K562 (cell line): Measurements from ENCODE around the gene VPS35L. TPM values are rescaled to one million over a fixed set of nuclear protein-coding genes. Genes with fewer than 3 reads are reported as not detected.
A peak's percentile ranks its signal among the peaks of the same experiment; 100 is the strongest.

Source experiments
- PCBP2 ChIP-seq: fragments of 200-400 bp; formaldehyde crosslinking; IDR thresholded peaks from 2 replicates; pipeline ENCODE4 v1.6.1; 2018; ENCODE audit warnings: low read length, low read depth, mild to moderate bottlenecking, moderate library complexity; ENCODE audit not compliant: poor library complexity, severe bottlenecking
- polyA plus RNA-seq, 8 experiments: library from polyadenylated mRNA; depleted of rRNA in 4 of 8; stranded (reverse) in 5 of 8; unstranded in 3 of 8; fragments of >200 nt; fragmentation: Nextera tagmentation in 2 of 8; fragmentation: Illumina TruSeq in 1 of 8; extraction: Ambion mirVana in 2 of 8; extraction: Trizol in 1 of 8; gene quantifications; 2 replicates each; pipeline versions ENCODE4 v1.2.1 to v1.2.3, GENCODE V29; 2011 to 2014; ENCODE audit warnings: inconsistent platforms in 1 of 8, missing spikeins in 1 of 8
- total RNA-seq, 7 experiments: library from RNA; depleted of rRNA in 6 of 7; stranded (reverse); fragments of >200 nt in 6 of 7; fragmentation: Illumina TruSeq in 2 of 7; extraction: Trizol in 2 of 7; gene quantifications; 2 replicates each; pipeline versions ENCODE4 v1.2.1 to v1.2.3, GENCODE V29; 2011 to 2021; ENCODE audit warnings: low replicate concordance in 1 of 7
- TF ChIP-seq, protein P1 (sequence below): sonication (generic); formaldehyde crosslinking; IDR thresholded peaks from 2 replicates; pipeline ENCODE4 v1.8.1; 2023; ENCODE audit warnings: mild to moderate bottlenecking, missing genetic modification reagents
- TF ChIP-seq, protein P2 (sequence below), 2 experiments: fragments of 450-650 bp; IDR thresholded peaks; 2 replicates each; pipeline ENCODE4 v1.6.1; 2016
- TF ChIP-seq, protein P3 (sequence below): fragments of 450-650 bp; IDR thresholded peaks from 2 replicates; pipeline ENCODE4 v1.6.1; 2016; ENCODE audit warnings: mild to moderate bottlenecking, moderate library complexity
- TF ChIP-seq, protein P4 (sequence below): fragments of 450-650 bp; IDR thresholded peaks from 2 replicates; pipeline ENCODE4 v1.6.1; 2018; ENCODE audit not compliant: partially characterized antibody

VPS35L gene
- total and polyA plus RNA-seq, 9 of the 15 experiments (the other 6 are each of a cell fraction or from before 2014, with no cell fraction given), result 10.2 to 30.4 (median 20.1) TPM

DNA sequence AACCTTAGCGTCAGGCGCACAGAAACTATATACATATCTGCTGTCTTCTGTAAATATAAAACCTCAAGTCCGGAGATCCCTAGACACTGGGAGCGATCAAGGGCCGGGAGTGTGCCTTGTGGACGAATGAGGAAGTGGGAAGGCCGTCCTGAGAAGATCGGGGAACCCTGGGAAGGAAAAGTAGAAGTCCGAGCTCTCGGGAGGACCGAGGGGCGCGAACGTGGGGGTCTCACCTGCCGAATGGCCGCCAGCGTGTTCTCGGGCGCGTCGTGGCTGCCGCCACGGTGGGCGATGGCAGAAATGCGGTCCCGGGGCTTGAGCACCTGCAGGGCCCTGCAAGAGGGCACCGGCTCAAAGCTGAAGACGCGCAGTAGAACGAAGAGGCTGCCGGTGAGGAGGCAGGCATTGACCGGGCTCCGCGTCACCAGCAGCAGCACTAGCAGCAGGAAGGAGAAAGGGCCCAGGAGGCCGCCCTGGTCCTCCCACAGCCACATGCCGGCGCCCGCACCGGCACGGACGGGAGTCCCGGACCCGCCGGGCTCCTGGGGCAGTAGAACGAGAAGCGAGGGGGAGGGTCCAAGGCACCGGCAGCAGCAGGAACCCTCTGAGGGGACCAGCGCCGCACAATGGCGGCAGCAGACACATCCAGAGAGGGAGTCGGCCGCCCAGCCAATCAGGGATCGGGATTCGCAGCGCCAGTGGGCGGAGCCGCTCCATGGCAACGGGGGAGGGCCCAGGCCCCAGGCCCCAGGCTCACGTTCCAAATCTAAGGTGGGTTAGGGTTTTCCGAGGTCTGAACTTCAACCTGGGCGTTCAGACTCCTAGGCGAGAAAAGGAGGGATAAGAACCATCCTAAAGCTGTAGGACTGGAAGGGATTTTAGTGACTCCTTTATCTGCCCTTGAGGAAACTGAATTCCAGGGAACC, 33.8 kb upstream of the VPS35L start, which contains the start of gene GDE1 (continued):
- TF ChIP-seq, protein P1, sequence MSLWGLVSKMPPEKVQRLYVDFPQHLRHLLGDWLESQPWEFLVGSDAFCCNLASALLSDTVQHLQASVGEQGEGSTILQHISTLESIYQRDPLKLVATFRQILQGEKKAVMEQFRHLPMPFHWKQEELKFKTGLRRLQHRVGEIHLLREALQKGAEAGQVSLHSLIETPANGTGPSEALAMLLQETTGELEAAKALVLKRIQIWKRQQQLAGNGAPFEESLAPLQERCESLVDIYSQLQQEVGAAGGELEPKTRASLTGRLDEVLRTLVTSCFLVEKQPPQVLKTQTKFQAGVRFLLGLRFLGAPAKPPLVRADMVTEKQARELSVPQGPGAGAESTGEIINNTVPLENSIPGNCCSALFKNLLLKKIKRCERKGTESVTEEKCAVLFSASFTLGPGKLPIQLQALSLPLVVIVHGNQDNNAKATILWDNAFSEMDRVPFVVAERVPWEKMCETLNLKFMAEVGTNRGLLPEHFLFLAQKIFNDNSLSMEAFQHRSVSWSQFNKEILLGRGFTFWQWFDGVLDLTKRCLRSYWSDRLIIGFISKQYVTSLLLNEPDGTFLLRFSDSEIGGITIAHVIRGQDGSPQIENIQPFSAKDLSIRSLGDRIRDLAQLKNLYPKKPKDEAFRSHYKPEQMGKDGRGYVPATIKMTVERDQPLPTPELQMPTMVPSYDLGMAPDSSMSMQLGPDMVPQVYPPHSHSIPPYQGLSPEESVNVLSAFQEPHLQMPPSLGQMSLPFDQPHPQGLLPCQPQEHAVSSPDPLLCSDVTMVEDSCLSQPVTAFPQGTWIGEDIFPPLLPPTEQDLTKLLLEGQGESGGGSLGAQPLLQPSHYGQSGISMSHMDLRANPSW (CRISPR knock-in tag), result no peak
- TF ChIP-seq, protein P2, sequence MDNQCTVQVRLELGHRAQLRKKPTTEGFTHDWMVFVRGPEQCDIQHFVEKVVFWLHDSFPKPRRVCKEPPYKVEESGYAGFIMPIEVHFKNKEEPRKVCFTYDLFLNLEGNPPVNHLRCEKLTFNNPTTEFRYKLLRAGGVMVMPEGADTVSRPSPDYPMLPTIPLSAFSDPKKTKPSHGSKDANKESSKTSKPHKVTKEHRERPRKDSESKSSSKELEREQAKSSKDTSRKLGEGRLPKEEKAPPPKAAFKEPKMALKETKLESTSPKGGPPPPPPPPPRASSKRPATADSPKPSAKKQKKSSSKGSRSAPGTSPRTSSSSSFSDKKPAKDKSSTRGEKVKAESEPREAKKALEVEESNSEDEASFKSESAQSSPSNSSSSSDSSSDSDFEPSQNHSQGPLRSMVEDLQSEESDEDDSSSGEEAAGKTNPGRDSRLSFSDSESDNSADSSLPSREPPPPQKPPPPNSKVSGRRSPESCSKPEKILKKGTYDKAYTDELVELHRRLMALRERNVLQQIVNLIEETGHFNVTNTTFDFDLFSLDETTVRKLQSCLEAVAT (IDR thresholded peaks at IDR 0.05), result 0 out of 4 replicates have a peak, but pooled peaks of 1 of the 2 experiments have one; percentile 20
- TF ChIP-seq, protein P3, sequence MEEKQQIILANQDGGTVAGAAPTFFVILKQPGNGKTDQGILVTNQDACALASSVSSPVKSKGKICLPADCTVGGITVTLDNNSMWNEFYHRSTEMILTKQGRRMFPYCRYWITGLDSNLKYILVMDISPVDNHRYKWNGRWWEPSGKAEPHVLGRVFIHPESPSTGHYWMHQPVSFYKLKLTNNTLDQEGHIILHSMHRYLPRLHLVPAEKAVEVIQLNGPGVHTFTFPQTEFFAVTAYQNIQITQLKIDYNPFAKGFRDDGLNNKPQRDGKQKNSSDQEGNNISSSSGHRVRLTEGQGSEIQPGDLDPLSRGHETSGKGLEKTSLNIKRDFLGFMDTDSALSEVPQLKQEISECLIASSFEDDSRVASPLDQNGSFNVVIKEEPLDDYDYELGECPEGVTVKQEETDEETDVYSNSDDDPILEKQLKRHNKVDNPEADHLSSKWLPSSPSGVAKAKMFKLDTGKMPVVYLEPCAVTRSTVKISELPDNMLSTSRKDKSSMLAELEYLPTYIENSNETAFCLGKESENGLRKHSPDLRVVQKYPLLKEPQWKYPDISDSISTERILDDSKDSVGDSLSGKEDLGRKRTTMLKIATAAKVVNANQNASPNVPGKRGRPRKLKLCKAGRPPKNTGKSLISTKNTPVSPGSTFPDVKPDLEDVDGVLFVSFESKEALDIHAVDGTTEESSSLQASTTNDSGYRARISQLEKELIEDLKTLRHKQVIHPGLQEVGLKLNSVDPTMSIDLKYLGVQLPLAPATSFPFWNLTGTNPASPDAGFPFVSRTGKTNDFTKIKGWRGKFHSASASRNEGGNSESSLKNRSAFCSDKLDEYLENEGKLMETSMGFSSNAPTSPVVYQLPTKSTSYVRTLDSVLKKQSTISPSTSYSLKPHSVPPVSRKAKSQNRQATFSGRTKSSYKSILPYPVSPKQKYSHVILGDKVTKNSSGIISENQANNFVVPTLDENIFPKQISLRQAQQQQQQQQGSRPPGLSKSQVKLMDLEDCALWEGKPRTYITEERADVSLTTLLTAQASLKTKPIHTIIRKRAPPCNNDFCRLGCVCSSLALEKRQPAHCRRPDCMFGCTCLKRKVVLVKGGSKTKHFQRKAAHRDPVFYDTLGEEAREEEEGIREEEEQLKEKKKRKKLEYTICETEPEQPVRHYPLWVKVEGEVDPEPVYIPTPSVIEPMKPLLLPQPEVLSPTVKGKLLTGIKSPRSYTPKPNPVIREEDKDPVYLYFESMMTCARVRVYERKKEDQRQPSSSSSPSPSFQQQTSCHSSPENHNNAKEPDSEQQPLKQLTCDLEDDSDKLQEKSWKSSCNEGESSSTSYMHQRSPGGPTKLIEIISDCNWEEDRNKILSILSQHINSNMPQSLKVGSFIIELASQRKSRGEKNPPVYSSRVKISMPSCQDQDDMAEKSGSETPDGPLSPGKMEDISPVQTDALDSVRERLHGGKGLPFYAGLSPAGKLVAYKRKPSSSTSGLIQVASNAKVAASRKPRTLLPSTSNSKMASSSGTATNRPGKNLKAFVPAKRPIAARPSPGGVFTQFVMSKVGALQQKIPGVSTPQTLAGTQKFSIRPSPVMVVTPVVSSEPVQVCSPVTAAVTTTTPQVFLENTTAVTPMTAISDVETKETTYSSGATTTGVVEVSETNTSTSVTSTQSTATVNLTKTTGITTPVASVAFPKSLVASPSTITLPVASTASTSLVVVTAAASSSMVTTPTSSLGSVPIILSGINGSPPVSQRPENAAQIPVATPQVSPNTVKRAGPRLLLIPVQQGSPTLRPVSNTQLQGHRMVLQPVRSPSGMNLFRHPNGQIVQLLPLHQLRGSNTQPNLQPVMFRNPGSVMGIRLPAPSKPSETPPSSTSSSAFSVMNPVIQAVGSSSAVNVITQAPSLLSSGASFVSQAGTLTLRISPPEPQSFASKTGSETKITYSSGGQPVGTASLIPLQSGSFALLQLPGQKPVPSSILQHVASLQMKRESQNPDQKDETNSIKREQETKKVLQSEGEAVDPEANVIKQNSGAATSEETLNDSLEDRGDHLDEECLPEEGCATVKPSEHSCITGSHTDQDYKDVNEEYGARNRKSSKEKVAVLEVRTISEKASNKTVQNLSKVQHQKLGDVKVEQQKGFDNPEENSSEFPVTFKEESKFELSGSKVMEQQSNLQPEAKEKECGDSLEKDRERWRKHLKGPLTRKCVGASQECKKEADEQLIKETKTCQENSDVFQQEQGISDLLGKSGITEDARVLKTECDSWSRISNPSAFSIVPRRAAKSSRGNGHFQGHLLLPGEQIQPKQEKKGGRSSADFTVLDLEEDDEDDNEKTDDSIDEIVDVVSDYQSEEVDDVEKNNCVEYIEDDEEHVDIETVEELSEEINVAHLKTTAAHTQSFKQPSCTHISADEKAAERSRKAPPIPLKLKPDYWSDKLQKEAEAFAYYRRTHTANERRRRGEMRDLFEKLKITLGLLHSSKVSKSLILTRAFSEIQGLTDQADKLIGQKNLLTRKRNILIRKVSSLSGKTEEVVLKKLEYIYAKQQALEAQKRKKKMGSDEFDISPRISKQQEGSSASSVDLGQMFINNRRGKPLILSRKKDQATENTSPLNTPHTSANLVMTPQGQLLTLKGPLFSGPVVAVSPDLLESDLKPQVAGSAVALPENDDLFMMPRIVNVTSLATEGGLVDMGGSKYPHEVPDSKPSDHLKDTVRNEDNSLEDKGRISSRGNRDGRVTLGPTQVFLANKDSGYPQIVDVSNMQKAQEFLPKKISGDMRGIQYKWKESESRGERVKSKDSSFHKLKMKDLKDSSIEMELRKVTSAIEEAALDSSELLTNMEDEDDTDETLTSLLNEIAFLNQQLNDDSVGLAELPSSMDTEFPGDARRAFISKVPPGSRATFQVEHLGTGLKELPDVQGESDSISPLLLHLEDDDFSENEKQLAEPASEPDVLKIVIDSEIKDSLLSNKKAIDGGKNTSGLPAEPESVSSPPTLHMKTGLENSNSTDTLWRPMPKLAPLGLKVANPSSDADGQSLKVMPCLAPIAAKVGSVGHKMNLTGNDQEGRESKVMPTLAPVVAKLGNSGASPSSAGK, result peak; percentile 28
- TF ChIP-seq PCBP2, result no peak
- TF ChIP-seq, protein P4, sequence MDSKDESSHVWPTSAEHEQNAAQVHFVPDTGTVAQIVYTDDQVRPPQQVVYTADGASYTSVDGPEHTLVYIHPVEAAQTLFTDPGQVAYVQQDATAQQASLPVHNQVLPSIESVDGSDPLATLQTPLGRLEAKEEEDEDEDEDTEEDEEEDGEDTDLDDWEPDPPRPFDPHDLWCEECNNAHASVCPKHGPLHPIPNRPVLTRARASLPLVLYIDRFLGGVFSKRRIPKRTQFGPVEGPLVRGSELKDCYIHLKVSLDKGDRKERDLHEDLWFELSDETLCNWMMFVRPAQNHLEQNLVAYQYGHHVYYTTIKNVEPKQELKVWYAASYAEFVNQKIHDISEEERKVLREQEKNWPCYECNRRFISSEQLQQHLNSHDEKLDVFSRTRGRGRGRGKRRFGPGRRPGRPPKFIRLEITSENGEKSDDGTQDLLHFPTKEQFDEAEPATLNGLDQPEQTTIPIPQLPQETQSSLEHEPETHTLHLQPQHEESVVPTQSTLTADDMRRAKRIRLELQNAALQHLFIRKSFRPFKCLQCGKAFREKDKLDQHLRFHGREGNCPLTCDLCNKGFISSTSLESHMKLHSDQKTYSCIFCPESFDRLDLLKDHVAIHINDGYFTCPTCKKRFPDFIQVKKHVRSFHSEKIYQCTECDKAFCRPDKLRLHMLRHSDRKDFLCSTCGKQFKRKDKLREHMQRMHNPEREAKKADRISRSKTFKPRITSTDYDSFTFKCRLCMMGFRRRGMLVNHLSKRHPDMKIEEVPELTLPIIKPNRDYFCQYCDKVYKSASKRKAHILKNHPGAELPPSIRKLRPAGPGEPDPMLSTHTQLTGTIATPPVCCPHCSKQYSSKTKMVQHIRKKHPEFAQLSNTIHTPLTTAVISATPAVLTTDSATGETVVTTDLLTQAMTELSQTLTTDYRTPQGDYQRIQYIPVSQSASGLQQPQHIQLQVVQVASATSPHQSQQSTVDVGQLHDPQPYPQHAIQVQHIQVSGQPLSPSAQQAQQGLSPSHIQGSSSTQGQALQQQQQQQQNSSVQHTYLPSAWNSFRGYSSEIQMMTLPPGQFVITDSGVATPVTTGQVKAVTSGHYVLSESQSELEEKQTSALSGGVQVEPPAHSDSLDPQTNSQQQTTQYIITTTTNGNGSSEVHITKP, result peak; percentile 20
